Measurements from ENCODE around the gene LYG2. TPM values are rescaled to one million over a fixed set of nuclear protein-coding genes. Genes with fewer than 3 reads are reported as not detected.
"Not testable (repeated sequence)": the region's sequence is repeated elsewhere in the genome, so short reads cannot be mapped to it uniquely, and the experiment has no call there.

Gene LYG2, protein sequence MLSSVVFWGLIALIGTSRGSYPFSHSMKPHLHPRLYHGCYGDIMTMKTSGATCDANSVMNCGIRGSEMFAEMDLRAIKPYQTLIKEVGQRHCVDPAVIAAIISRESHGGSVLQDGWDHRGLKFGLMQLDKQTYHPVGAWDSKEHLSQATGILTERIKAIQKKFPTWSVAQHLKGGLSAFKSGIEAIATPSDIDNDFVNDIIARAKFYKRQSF
- total RNA-seq (2014; rRNA removed; shearing (Covaris generic)) (not detected in 2 replicates), polyA plus RNA-seq (2016; fragmentation: Nextera tagmentation; extraction: Ambion mirVana) (not detected in 2 replicates)

- H3K27ac ChIP-seq = no peak within 1 kb of the TSS
- WGBS, 2 experiments (ENCODE audit: low coverage in 1 of 2, low lambda C conversion rate in 2 of 2, missing lambda C conversion rate in 2 of 2) = 82 to 85% methylated on average over 7 of the region's 7 CpGs
- H3K36me3 ChIP-seq (ENCODE audit: low read depth) = no peaks in the 10 kb centered on the region
- H3F3A ChIP-seq (ENCODE audit: insufficient read depth) = no peaks in the 10 kb centered on the region
- H3K27me3 ChIP-seq (replicated peaks; ENCODE audit: insufficient read depth) = no peaks in the 10 kb centered on the region
- no peak within 1 kb of the TSS for H2AFZ ChIP-seq
- TF ChIP-seq EZH2 (IDR thresholded peaks at IDR 0.05; ENCODE audit: insufficient read depth, poor library complexity, severe bottlenecking) (no peak), EZH2phosphoT487 (IDR thresholded peaks at IDR 0.05; ENCODE audit: insufficient read depth, low read depth) (no peak)
- H3K4me1 ChIP-seq (ENCODE audit: insufficient read depth) = no peaks in the 10 kb centered on the region
- no peak within 1 kb of the TSS for H3K9ac ChIP-seq
- H3K4me2 ChIP-seq (ENCODE audit: unreplicated experiment) = no peak within 1 kb of the TSS
- no peaks in the 10 kb centered on the region for H3K79me2 ChIP-seq (ENCODE audit: insufficient read depth)
- no peaks in the 10 kb centered on the region for H3K9me2 ChIP-seq (ENCODE audit: insufficient read depth)
- H3K4me3 ChIP-seq = no peak within 1 kb of the TSS
- DNase-seq = no peak
- in situ Hi-C loops (cut with MboI) = no loop called here
- H3K9me3 ChIP-seq (ENCODE audit: low read depth) = no peaks in the 10 kb centered on the region
- no peaks in the 10 kb centered on the region for H4K20me1 ChIP-seq (ENCODE audit: insufficient read depth)
These were observed at the start of gene LYG2 for GRCh38 chr2:99255491-99256318. Gene LYG2, minus strand, starts transcription at chr2:99255666. Its CDS starts 1,406 bp downstream, at chr2:99254260.

DNA sequence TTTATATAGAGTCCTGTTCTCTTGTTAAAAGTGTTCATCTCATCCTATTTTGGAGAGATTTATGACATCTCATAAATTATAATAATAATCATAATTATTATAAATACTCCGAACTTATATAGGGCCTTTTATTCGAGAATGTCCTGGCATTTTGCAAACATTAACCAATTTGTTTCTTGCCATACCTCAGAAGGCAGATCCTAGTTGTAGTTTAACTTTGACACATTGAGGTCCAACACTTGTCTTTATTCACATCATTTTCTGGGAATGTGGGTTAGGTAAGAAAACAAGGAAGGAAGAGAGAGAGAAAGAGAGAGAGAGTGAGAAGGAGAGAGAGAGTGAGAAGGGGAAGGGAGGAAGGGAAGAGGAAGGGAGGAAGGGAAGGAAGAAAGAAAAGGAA, 45.6 kb upstream of the LYG2 start, which contains the start of gene LYG1:
LYG1 (minus strand) TSS at position 101 of the 400 bp plus-strand sequence. CDS start 5,527 bp downstream, outside the sequence.
- H3K4me1 ChIP-seq (ENCODE audit: insufficient read depth); DNase-seq; H3K9ac ChIP-seq; H3K4me3 ChIP-seq; H4K20me1 ChIP-seq (ENCODE audit: insufficient read depth); H3F3A ChIP-seq (ENCODE audit: insufficient read depth); H3K79me2 ChIP-seq (ENCODE audit: insufficient read depth); H3K9me2 ChIP-seq (ENCODE audit: insufficient read depth); H3K27me3 ChIP-seq (replicated peaks; ENCODE audit: insufficient read depth); H2AFZ ChIP-seq; H3K9me3 ChIP-seq (ENCODE audit: low read depth); in situ Hi-C loops (cut with MboI); H3K36me3 ChIP-seq (ENCODE audit: low read depth); H3K4me2 ChIP-seq (ENCODE audit: unreplicated experiment); H3K27ac ChIP-seq: not testable (repeated sequence)
- WGBS, 2 experiments (ENCODE audit: low coverage in 1 of 2, low lambda C conversion rate in 2 of 2, missing lambda C conversion rate in 2 of 2) = 75 to 79% methylated on average over 2 of the region's 2 CpGs

GRCh38 chr2:99299580-99299979, 44.1 kb upstream of the LYG2 start:
- H3K9me3 ChIP-seq (ENCODE audit: low read depth) = no peaks in the 10 kb centered on the region
- H2AFZ ChIP-seq = no peak overlapping the region
- no peaks in the 10 kb centered on the region for H4K20me1 ChIP-seq (ENCODE audit: insufficient read depth)
- no peaks in the 10 kb centered on the region for H3K36me3 ChIP-seq (ENCODE audit: low read depth)
- in situ Hi-C loops (cut with MboI) = no loop called here
- DNase-seq = no peak
- H3K4me3 ChIP-seq = no peak overlapping the region
- H3K4me2 ChIP-seq (ENCODE audit: unreplicated experiment) = no peak overlapping the region
- WGBS, 2 experiments (ENCODE audit: low coverage in 1 of 2, low lambda C conversion rate in 2 of 2, missing lambda C conversion rate in 2 of 2) = 93 to 94% methylated on average over 7 of the region's 7 CpGs
- H3K27me3 ChIP-seq (replicated peaks; ENCODE audit: insufficient read depth) = no peaks in the 10 kb centered on the region
- no peaks in the 10 kb centered on the region for H3K79me2 ChIP-seq (ENCODE audit: insufficient read depth)
- TF ChIP-seq EZH2phosphoT487 (IDR thresholded peaks at IDR 0.05; ENCODE audit: insufficient read depth, low read depth) = no peak
- TF ChIP-seq EZH2 (IDR thresholded peaks at IDR 0.05; ENCODE audit: insufficient read depth, poor library complexity, severe bottlenecking) = no peak
- no peaks in the 10 kb centered on the region for H3K9me2 ChIP-seq (ENCODE audit: insufficient read depth)
- H3K27ac ChIP-seq = no peak overlapping the region
- H3K9ac ChIP-seq = no peak overlapping the region
- no peaks in the 10 kb centered on the region for H3F3A ChIP-seq (ENCODE audit: insufficient read depth)
- H3K4me1 ChIP-seq (ENCODE audit: insufficient read depth) = no peaks in the 10 kb centered on the region

DNA sequence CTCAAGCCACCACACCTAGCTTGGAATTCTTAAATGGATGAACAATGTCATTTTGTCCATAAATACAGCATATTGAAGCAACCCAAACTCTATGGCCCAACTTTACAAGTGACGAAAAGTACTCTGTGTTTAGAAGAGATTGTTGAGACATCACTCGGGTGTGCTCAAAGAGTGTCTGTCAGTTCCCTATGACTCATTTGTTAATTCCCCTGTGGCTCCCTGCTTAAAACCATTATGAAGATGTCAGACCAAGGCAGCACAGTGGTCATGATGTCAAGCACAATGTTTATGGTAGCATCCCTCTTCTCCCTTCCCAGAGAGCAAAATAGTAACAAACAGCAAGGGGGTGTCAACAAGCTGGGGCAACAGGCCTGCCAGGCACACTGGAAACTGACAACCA, 42.5 kb upstream of the LYG2 start:
- H4K20me1 ChIP-seq (ENCODE audit: insufficient read depth) = no peaks in the 10 kb centered on the region
- no peak overlapping the region for H2AFZ ChIP-seq
- no peaks in the 10 kb centered on the region for H3K9me2 ChIP-seq (ENCODE audit: insufficient read depth)
- peak; percentile 39 for DNase-seq
- no peak overlapping the region for H3K9ac ChIP-seq
- no peak for TF ChIP-seq EZH2 (IDR thresholded peaks at IDR 0.05; ENCODE audit: insufficient read depth, poor library complexity, severe bottlenecking)
- TF ChIP-seq EZH2phosphoT487 (IDR thresholded peaks at IDR 0.05; ENCODE audit: insufficient read depth, low read depth) = no peak
- no peaks in the 10 kb centered on the region for H3K4me1 ChIP-seq (ENCODE audit: insufficient read depth)
- H3K79me2 ChIP-seq (ENCODE audit: insufficient read depth) = no peaks in the 10 kb centered on the region
- no peaks in the 10 kb centered on the region for H3K9me3 ChIP-seq (ENCODE audit: low read depth)
- H3K36me3 ChIP-seq (ENCODE audit: low read depth) = no peaks in the 10 kb centered on the region
- WGBS, 2 experiments (ENCODE audit: low coverage in 1 of 2, low lambda C conversion rate in 2 of 2, missing lambda C conversion rate in 2 of 2) = 48 to 51% methylated on average over 2 of the region's 2 CpGs
- no peak overlapping the region for H3K4me2 ChIP-seq (ENCODE audit: unreplicated experiment)
- H3K4me3 ChIP-seq = no peak overlapping the region
- H3F3A ChIP-seq (ENCODE audit: insufficient read depth) = no peaks in the 10 kb centered on the region
- no peaks in the 10 kb centered on the region for H3K27me3 ChIP-seq (replicated peaks; ENCODE audit: insufficient read depth)
- no peak overlapping the region for H3K27ac ChIP-seq
- in situ Hi-C loops (cut with MboI) = no loop called here
